Testis (tissue), 2 donors: ENCODE data around the gene RAB29.

Source experiments
- POLR2A ChIP-seq: fragments of 450-650 bp; IDR thresholded peaks from one replicate; pipeline ENCODE4 v1.6.1; 2017; ENCODE audit warnings: antibody characterized with exemption, mild to moderate bottlenecking, moderate library complexity
- TF ChIP-seq, protein P1 (sequence below), 3 experiments: fragments of 450-650 bp in 2 of 3; fragments of 200-600 bp in 1 of 3; sonication (generic) in 1 of 3; IDR thresholded peaks; one replicate each; pipeline ENCODE4 v1.5.1; 2016 to 2019; ENCODE audit warnings: antibody characterized with exemption in 3 of 3, mild to moderate bottlenecking in 2 of 3, moderate library complexity in 1 of 3

DNA sequence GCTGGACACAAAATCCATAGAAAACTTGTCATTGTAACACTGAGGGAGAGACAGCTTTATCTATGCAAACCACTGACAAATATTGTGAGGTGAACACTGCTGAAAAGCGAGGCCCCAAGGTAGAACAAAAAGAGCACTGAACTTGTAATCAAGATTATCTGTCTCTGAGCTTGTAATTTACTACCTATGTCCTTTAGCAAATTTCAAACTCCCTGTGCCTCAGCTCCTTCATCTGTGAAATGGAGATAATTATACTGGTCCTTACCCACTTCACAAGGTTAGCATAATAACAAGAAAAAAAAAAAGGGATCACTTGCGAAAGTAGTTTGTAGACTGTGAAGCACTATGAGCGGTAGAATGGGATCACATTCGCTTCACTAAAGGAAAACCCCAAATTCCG, 20.4 kb downstream of the RAB29 start:
- TF ChIP-seq, protein P1, sequence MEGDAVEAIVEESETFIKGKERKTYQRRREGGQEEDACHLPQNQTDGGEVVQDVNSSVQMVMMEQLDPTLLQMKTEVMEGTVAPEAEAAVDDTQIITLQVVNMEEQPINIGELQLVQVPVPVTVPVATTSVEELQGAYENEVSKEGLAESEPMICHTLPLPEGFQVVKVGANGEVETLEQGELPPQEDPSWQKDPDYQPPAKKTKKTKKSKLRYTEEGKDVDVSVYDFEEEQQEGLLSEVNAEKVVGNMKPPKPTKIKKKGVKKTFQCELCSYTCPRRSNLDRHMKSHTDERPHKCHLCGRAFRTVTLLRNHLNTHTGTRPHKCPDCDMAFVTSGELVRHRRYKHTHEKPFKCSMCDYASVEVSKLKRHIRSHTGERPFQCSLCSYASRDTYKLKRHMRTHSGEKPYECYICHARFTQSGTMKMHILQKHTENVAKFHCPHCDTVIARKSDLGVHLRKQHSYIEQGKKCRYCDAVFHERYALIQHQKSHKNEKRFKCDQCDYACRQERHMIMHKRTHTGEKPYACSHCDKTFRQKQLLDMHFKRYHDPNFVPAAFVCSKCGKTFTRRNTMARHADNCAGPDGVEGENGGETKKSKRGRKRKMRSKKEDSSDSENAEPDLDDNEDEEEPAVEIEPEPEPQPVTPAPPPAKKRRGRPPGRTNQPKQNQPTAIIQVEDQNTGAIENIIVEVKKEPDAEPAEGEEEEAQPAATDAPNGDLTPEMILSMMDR (IDR thresholded peaks at IDR 0.05), result no peak
- no peak for TF ChIP-seq POLR2A
